Neural cell (in vitro differentiated cells): ENCODE measurements around the gene CAPN5. TPM values are rescaled to one million over a fixed set of nuclear protein-coding genes. Genes with fewer than 3 reads are reported as not detected.

Experiments
- H2AFZ ChIP-seq: fragments of 200-600, 300-800 bp; sonication (generic), shearing (Covaris generic); 2 replicates; pipeline ENCODE4 v1.6.0; 2014; ENCODE audit warnings: low read depth, mild to moderate bottlenecking, antibody characterized with exemption, low read length, moderate library complexity
- H3F3A ChIP-seq: fragments of 200-600 bp; shearing (Covaris generic); 2 replicates; pipeline ENCODE4 v1.6.1; 2016; ENCODE audit warnings: mild to moderate bottlenecking, moderate library complexity, mixed read lengths, antibody characterized with exemption, low read length; ENCODE audit not compliant: insufficient read depth, poor library complexity, severe bottlenecking
- H3K27ac ChIP-seq: fragments of 200-600, 300-800 bp; sonication (generic), shearing (Covaris generic); 2 replicates; pipeline ENCODE4 v1.5.1; 2014; ENCODE audit warnings: mild to moderate bottlenecking, low read length, moderate library complexity
- H3K27me3 ChIP-seq: fragments of 300-800, 200-600 bp; sonication (generic), shearing (Covaris generic); 2 replicates; pipeline ENCODE4 v1.6.0; 2014; ENCODE audit warnings: mild to moderate bottlenecking, low read depth, low read length, moderate library complexity; ENCODE audit not compliant: insufficient read depth
- H3K36me3 ChIP-seq: fragments of 300-800, 200-600 bp; sonication (generic), shearing (Covaris generic); 2 replicates; pipeline ENCODE4 v1.5.1; 2014; ENCODE audit warnings: mild to moderate bottlenecking, antibody characterized with exemption, low read length, moderate library complexity; ENCODE audit not compliant: insufficient read depth
- H3K4me2 ChIP-seq: fragments of 300-800, 200-600 bp; sonication (generic), shearing (Covaris generic); 2 replicates; pipeline ENCODE4 v1.6.0; 2014; ENCODE audit warnings: mild to moderate bottlenecking, low read length
- H3K4me3 ChIP-seq: fragments of 300-800, 200-600 bp; sonication (generic), shearing (Covaris generic); 2 replicates; pipeline ENCODE4 v1.5.1; 2014; ENCODE audit warnings: mild to moderate bottlenecking, low read length, moderate library complexity
- H3K79me2 ChIP-seq: fragments of 200-600 bp; shearing (Covaris generic); replicated peaks from 2 replicates; pipeline ENCODE4 v1.6.0; 2014; ENCODE audit warnings: mild to moderate bottlenecking, low read length, moderate library complexity; ENCODE audit not compliant: insufficient read depth
- H3K9ac ChIP-seq: fragments of 300-800, 200-600 bp; sonication (generic), shearing (Covaris generic); 2 replicates; pipeline ENCODE4 v1.6.1; 2016; ENCODE audit warnings: mild to moderate bottlenecking, low read length, mixed read lengths
- H3K9me2 ChIP-seq: fragments of 200-600 bp; shearing (Covaris generic); 2 replicates; pipeline ENCODE4 v1.6.1; 2016; ENCODE audit warnings: mild to moderate bottlenecking, low read length, mixed read lengths; ENCODE audit not compliant: insufficient read depth
- H3K9me3 ChIP-seq: fragments of 200-600, 300-800 bp; sonication (generic), shearing (Covaris generic); 2 replicates; pipeline ENCODE4 v1.6.1; 2016; ENCODE audit warnings: mild to moderate bottlenecking, mixed run types, low read length, moderate library complexity, mixed read lengths
- H4K20me1 ChIP-seq: fragments of 200-600 bp; shearing (Covaris generic); 2 replicates; pipeline ENCODE4 v1.6.1; 2016; ENCODE audit warnings: mild to moderate bottlenecking, mixed run types; ENCODE audit not compliant: insufficient read depth
- CTCF ChIP-seq: fragments of 450-650 bp; IDR thresholded peaks from 2 replicates; pipeline ENCODE4 v1.5.1; 2014; ENCODE audit warnings: antibody characterized with exemption, mild to moderate bottlenecking, moderate library complexity; ENCODE audit not compliant: poor library complexity, severe bottlenecking
- EP300 ChIP-seq: fragments of 450-650 bp; conservative IDR thresholded peaks from 2 replicates; pipeline ENCODE4 v1.6.1; 2014; ENCODE audit warnings: antibody characterized with exemption, mild to moderate bottlenecking, moderate library complexity; ENCODE audit not compliant: poor library complexity, severe bottlenecking
- EZH2 ChIP-seq: fragments of 200-600, 300-800 bp; shearing (Covaris generic), sonication (generic); IDR thresholded peaks from 2 replicates; pipeline ENCODE4 v1.6.1; 2014; ENCODE audit warnings: antibody characterized with exemption, low read length, borderline replicate concordance, mild to moderate bottlenecking; ENCODE audit not compliant: insufficient read depth, poor library complexity, severe bottlenecking
- MXI1 ChIP-seq: fragments of 450-650 bp; conservative IDR thresholded peaks from 2 replicates; pipeline ENCODE4 v1.6.1; 2014; ENCODE audit warnings: antibody characterized with exemption, mild to moderate bottlenecking; ENCODE audit not compliant: poor library complexity, severe bottlenecking
- POLR2AphosphoS5 ChIP-seq: IDR thresholded peaks from 2 replicates; pipeline ENCODE4 v1.6.1; 2012
- RAD21 ChIP-seq: fragments of 450-650 bp; conservative IDR thresholded peaks from 2 replicates; pipeline ENCODE4 v1.6.1; 2014; ENCODE audit warnings: antibody characterized with exemption, mild to moderate bottlenecking, moderate library complexity
- REST ChIP-seq: IDR thresholded peaks from 2 replicates; pipeline ENCODE4 v1.6.1; 2012; ENCODE audit warnings: borderline replicate concordance
- SMC3 ChIP-seq: fragments of 450-650 bp; conservative IDR thresholded peaks from 2 replicates; pipeline ENCODE4 v1.6.1; 2014; ENCODE audit warnings: antibody characterized with exemption, mild to moderate bottlenecking, moderate library complexity; ENCODE audit not compliant: poor library complexity
- TAF1 ChIP-seq: IDR thresholded peaks from 2 replicates; pipeline ENCODE4 v1.6.1; 2012; ENCODE audit warnings: low read depth
- polyA plus RNA-seq: library from polyadenylated mRNA; depleted of rRNA; stranded (reverse); fragments of >200 nt; gene quantifications from 2 replicates; pipeline ENCODE4 v1.2.3, GENCODE V29; 2014

Gene CAPN5
- polyA plus RNA-seq, 1 donor from 2014 or later = 20.5 TPM

DNA sequence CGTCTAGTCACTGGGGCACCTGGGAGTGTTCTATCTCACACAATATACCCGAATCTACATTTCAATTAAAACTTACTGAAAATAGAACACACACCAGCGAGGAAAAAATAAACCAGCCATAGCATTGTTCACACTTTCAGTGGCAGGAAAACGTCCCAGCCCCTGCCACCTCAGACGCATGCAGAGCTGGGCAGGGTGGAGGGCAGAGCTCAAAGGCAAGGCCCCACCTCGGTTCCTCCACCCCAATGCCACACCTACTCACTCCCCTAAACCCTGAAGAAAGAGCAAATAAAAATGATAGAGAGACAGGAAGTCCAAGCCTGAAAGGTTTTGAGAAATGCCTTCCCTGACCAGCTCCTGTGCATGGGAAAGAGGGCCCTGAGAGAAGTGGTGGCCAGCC lies 17.7 kb upstream of the CAPN5 start:
- Histone ChIP-seq H3K4me3 (no peak overlapping the region), H3F3A (no peaks in the 10 kb centered on the region), H3K9me3 (no peaks in the 10 kb centered on the region), H3K36me3 (no peaks in the 10 kb centered on the region), H3K9me2 (no peaks in the 10 kb centered on the region), H3K9ac (no peak overlapping the region), H3K4me2 (no peak overlapping the region), H3K27me3 (peaks cover 9% of the 10 kb centered on the region), H3K27ac (no peak overlapping the region), H3K79me2 (no peaks in the 10 kb centered on the region), H4K20me1 (no peaks in the 10 kb centered on the region), H2AFZ (no peak overlapping the region)
- TF ChIP-seq SMC3 (no peak), MXI1 (no peak), POLR2AphosphoS5 (no peak), TAF1 (no peak), CTCF (no peak), EZH2 (no peak), RAD21 (no peak), EP300 (no peak), REST (no peak)

DNA sequence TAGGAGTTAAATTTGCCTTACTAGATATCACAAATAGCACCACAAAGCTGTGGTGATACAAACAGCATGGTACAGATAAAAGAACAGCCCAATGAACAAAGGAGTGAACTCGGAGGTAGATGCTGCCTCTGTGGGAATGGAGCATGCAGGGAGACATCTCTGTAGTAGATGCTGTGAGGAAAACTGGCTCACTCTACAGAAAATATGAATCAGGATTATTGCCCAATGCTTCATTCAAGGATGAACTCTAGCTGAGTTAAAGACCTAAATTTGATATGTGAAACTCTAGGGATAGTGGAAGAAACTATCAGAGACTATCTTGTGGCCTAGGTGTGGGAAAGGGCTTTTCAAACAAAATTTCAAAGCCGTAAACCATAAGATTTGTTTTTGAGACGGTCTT lies 15.3 kb upstream of the CAPN5 start:
- Histone ChIP-seq H4K20me1 (no peaks in the 10 kb centered on the region), H3K9me3 (no peaks in the 10 kb centered on the region), H2AFZ (no peak overlapping the region), H3K4me3 (no peak overlapping the region), H3K9me2 (no peaks in the 10 kb centered on the region), H3K27ac (no peak overlapping the region), H3K36me3 (no peaks in the 10 kb centered on the region), H3K9ac (no peak overlapping the region), H3K27me3 (no peaks in the 10 kb centered on the region), H3K4me2 (no peak overlapping the region), H3K79me2 (no peaks in the 10 kb centered on the region), H3F3A (no peaks in the 10 kb centered on the region)
- no peak for TF ChIP-seq EZH2
- TF ChIP-seq POLR2AphosphoS5 = no peak
- TF ChIP-seq REST = no peak
- no peak for TF ChIP-seq TAF1
- no peak for TF ChIP-seq MXI1
- TF ChIP-seq RAD21 = no peak
- TF ChIP-seq CTCF = no peak
- TF ChIP-seq SMC3 = no peak
- TF ChIP-seq EP300 = no peak
